NCI-H1694 (cell line): Measurements from ENCODE around the gene C22orf15.

Experiments used
- DNase-seq: peaks from one replicate; lab custom pipeline; 2025; lab: John Stamatoyannopoulos, UW

C22orf15 gene

DNA sequence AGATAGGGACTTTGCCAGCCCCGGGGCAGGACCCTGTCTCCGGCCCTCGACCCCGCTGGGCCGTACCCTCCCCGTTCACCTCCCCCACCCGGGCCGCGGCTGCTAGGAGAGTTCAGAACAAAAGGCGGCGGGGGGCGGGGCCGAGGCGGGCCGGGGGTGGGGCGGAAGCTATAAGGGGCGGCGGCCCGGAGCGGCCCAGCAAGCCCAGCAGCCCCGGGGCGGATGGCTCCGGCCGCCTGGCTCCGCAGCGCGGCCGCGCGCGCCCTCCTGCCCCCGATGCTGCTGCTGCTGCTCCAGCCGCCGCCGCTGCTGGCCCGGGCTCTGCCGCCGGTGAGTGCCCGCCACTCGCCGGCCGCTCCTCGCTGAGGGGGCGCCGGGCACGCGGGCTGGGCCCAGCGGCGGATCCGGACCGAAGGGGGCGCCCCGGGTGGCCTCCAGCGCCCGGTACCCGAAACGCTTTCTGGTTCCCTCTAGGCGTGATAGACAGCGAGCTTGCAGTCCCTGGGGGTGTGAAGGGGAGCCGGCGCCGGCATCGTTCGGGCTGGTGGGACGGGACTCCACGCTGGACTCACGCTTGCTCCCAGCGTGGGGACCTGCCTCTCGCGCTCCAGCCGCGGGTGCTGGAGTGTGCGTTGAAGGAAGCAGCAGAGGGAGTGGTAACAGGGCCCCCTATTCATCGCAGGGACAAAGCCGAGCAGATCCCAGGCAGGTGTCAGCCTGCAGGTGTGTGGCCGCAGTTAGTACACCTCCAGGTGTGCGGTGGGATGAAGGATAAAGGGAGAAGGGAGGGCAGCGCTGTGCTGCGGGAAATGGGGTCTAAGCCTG is 10.1 kb downstream of the C22orf15 start, which contains the start of gene MMP11:
Gene MMP11 (plus strand): TSS at position 201 of the 825 bp plus-strand sequence. CDS start 22 bp downstream, at position 223.
- DNase-seq, result no peak

DNA sequence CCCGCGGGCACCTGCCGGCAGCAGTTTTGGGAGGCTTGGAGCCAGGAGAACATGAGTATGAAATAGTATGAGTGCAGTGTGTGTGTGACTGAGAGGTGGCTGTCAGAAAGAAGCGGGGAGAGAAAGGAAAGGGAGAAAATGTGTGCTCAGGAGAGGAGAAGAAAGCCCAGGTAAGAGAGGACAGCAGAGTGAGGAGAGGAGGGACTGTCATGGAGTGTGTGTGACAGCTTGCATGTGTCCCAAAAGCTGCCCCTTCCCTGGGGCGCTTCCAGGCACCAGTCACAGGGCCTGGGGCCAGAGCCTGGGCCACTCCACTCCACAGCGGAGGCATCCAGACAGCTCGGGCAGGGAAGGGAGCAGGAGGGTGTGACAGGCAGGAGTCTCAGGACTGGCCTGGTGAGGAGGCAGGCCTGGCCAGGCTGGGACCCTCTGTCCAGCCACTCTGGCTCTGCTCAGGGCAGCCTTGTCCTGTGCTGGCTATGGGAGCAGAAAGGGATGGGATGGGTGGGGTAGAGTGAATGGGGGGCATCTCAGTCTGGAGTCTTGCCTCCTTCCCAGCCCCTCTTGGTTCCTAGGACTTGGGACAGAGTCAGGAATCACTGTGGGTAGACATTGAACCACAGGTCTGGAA is 10.8 kb downstream of the C22orf15 start:
- DNase-seq, result no peak

- no peak for DNase-seq
Measured at GRCh38 chr22:23774114-23774921, 11.5 kb downstream of the C22orf15 start.

- no peak for DNase-seq
Measured at GRCh38 chr22:23774922-23775436, 12.2 kb downstream of the C22orf15 start.

DNA sequence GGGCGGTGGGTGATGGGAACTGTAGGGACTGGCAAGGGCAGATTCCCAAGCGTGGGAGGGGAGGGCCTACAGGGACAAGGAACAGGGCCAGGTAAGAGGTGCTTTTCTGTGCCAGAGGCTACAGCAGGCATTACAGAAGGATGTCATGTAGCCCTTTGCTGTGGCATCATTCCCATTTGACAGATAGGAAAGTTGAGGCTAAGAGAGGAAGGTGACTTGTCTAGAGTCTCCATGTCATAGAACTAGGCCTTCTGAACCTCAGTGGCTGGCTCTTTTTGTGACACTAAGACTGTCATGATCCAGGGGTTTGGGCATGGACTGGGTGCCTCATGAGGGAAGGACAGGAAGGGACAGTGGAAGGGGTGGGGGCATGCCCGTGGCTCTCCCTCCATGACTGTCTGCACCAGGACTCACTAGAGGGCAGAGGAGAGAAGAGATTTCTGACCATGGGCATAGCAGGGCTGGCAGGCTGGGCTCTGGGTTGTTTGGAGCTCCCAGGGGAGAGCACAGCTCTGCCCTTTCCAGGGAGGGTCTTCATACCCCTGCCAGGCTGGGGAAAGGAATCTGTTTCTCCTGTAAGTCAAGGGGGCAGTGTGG is 13.1 kb downstream of the C22orf15 start:
- no peak for DNase-seq

DNA sequence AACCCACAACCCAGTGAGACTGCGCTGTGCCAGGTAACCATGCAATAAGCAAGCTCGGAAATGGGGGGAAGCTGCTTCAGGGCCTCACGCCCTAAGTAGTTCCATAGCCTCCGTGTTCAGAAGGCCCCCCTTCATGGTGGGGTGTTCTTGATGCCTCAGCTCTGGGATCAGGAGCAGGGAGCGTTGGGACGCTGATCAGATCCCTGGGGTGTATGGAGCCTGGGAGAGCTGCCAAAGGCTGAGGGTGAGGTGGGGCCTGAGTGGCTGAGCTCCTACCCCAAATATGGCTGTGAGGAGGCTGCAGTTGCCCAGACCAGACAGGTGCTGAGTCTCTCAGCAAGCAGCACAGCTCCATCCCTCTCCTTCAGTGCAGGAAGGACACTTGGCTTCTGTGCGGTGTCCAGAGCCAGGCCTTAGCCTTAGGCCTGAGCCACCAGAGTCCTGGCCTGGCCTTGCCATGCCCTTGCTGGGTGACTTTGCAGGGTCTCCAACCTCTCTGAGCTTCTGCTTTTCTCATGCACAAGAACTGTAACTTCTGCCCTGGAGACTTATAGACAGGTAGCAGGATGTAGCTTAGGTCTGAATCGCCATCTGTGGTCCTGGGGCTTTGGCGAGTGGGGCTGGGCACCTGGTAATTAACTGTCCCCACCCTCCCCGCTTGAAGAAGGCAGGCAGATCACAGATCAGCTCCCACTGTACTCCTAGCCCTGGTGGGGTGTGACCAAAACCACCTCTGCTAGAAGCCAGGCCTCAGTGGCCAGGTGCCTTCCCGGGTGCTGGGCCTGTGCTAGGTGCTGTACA is 15.2 kb downstream of the C22orf15 start:
- DNase-seq, result no peak

GRCh38 chr22:23778577-23778900 is 15.7 kb downstream of the C22orf15 start:
- no peak for DNase-seq

DNA sequence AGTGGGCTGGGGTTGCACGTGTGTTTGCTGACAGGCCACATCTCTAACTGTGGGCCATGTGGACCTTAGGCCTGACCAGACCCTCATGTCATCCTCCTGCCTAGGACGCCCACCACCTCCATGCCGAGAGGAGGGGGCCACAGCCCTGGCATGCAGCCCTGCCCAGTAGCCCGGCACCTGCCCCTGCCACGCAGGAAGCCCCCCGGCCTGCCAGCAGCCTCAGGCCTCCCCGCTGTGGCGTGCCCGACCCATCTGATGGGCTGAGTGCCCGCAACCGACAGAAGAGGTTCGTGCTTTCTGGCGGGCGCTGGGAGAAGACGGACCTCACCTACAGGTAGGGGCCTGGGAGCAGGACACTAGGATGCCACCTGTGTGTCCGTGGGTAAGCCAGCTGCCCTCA is 16.3 kb downstream of the C22orf15 start:
- DNase-seq, result no peak

DNA sequence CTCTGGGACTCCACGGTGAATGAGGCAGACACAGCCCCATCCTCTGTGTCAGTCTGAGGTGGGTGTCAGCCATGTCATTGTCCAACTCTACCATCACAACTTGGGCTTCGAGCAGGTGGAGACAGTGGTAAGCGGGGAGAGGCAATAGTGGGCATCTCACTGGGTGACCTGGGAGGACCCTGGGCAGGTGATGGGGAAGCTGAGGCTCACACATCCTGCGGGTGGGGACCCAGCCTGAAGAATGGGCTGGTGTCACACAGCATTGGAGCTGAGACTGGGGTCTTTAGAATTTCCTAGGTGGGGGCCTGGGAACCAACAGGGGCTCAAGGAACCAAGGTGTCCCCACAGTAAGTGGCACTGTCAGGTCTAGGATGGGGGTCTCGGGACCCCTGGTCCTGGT is 16.9 kb downstream of the C22orf15 start:
- DNase-seq, result no peak

GRCh38 chr22:23780146-23780748 is 17.5 kb downstream of the C22orf15 start:
- DNase-seq, result no peak

DNA sequence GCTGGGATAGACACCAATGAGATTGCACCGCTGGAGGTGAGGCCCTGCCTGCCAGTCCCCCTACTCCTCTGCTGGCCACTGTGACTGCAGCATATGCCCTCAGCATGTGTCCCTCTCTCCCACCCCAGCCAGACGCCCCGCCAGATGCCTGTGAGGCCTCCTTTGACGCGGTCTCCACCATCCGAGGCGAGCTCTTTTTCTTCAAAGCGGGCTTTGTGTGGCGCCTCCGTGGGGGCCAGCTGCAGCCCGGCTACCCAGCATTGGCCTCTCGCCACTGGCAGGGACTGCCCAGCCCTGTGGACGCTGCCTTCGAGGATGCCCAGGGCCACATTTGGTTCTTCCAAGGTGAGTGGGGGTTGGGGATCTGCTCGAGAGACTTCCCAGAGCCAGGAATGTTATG is 18.3 kb downstream of the C22orf15 start:
- no peak for DNase-seq

GRCh38 chr22:23781511-23782183 is 18.9 kb downstream of the C22orf15 start:
- no peak for DNase-seq

GRCh38 chr22:23782252-23782651 is 19.5 kb downstream of the C22orf15 start:
- no peak for DNase-seq

DNA sequence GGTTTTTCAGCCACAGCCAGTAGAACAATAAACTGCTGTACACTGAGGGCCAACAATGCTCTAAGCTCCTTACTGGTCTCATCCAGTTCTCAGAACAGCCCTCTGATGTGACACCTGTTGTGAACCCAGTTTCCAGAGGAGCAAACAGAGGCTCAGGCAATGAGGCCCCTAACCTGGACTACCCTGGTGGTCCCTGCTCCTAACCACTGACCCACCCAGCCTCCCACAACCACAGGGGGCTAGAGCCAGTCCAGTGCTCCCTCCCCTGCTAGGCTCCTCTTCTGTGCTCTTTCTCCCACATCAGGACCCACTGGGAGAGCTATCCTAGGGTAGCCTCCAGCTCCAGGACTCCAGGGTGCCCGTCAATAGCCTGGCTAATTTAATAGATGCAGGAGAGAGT is 19.9 kb downstream of the C22orf15 start:
- no peak for DNase-seq

DNA sequence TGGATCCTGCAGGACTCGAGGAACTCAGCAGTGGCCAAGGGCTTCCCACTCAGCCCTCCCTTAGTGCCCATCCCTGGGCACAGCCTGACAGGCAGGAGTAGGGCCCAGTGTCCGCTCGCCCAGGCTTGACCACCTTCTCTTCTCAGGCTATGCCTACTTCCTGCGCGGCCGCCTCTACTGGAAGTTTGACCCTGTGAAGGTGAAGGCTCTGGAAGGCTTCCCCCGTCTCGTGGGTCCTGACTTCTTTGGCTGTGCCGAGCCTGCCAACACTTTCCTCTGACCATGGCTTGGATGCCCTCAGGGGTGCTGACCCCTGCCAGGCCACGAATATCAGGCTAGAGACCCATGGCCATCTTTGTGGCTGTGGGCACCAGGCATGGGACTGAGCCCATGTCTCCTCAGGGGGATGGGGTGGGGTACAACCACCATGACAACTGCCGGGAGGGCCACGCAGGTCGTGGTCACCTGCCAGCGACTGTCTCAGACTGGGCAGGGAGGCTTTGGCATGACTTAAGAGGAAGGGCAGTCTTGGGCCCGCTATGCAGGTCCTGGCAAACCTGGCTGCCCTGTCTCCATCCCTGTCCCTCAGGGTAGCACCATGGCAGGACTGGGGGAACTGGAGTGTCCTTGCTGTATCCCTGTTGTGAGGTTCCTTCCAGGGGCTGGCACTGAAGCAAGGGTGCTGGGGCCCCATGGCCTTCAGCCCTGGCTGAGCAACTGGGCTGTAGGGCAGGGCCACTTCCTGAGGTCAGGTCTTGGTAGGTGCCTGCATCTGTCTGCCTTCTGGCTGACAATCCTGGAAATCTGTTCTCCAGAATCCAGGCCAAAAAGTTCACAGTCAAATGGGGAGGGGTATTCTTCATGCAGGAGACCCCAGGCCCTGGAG is 20.7 kb downstream of the C22orf15 start:
- no peak for DNase-seq

- DNase-seq, result no peak
Measured at GRCh38 chr22:23784215-23784732, 21.5 kb downstream of the C22orf15 start.

- no peak for DNase-seq
Measured at GRCh38 chr22:23786261-23786710, 23.5 kb downstream of the C22orf15 start.

DNA sequence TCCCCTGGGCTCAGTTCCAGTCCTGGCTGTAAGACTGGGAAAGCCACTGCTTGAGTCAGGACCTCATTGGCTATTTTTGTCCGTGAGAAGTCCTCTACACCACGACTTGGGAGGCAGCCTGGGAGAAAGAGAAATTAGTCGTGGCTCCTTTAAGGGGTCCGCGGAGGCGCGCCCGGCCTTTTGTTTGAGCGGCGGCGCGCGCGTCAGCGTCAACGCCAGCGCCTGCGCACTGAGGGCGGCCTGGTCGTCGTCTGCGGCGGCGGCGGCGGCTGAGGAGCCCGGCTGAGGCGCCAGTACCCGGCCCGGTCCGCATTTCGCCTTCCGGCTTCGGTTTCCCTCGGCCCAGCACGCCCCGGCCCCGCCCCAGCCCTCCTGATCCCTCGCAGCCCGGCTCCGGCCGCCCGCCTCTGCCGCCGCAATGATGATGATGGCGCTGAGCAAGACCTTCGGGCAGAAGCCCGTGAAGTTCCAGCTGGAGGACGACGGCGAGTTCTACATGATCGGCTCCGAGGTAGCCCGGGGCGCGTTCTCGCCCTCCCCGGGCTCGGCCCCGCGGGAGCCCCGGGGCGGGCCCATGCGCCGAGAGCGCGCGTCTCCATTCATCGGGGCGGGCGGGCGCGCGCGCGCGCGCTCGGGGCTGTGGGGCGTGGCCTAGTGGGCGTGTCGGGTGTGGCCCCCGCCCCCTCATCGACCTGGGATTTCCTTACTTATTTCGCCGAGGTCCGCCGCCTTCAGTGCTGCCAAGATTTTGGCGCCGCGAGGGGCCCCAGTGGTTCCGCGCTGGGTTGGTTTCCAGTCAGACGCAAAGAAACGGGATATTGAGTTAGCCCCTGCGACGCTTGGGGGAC is 24.2 kb downstream of the C22orf15 start, which contains the start of gene SMARCB1:
Gene SMARCB1 (plus strand): TSS at position 215 of the 848 bp plus-strand sequence. CDS start 204 bp downstream, at position 419.
- DNase-seq, result peak; percentile 32
